GM12878 (cell line): ENCODE data around the gene AXL. TPM values are rescaled to one million over a fixed set of nuclear protein-coding genes. Genes with fewer than 3 reads are reported as not detected.
"Not testable (repeated sequence)": the region's sequence is repeated elsewhere in the genome, so short reads cannot be mapped to it uniquely, and the experiment has no call there.

Experiments used
- ATAC-seq: fragments of 200-7000 bp; cut with Tn5 transposase; 3 replicates; pipeline ENCODE4 v1.9.1; 2020; ENCODE audit warnings: mild to moderate bottlenecking, moderate library complexity
- BruUV-seq: library from RNA; stranded (reverse); fragments of 400-500 nt; replicated peaks from 2 replicates; lab custom pipeline; 2021; lab: Mats Ljungman, UMichigan
- CTCF ChIA-PET: fragments of 300-600 bp; sonication (Branson Sonifier 250); formaldehyde crosslinking; extraction: SDS; loops from one replicate; lab custom pipeline; 2021; ENCODE audit warnings: inconsistent platforms; lab: Yijun Ruan, JAX
- POLR2A ChIA-PET: fragments of 350-600 bp; formaldehyde crosslinking; extraction: SDS; loops from one replicate; lab custom pipeline; 2021; ENCODE audit warnings: inconsistent platforms; lab: Charles Lee
- RAD21 ChIA-PET: fragments of 300-600 bp; sonication (Branson Sonifier 250); formaldehyde crosslinking; loops from one replicate; lab custom pipeline; 2023; ENCODE audit warnings: antibody characterized with exemption; ENCODE audit not compliant: unreplicated experiment; lab: Charles Lee
- SMC1A ChIA-PET: fragments of 300-600 bp; sonication (Branson Sonifier 250); formaldehyde crosslinking; loops from one replicate; lab custom pipeline; 2023; ENCODE audit not compliant: unreplicated experiment, uncharacterized antibody; lab: Charles Lee
- DNase-seq: peaks from one replicate; pipeline ENCODE4 v3.0.0-alpha.2; 2011; ENCODE audit warnings: low read depth, low spot score
- FAIRE-seq: peaks from 3 replicates; lab custom pipeline; 2011; peaks lifted over from hg19 to GRCh38; lab: Jason Lieb, UNC
- H2AFZ ChIP-seq: 2 replicates; pipeline ENCODE4 v1.6.0; 2011; ENCODE audit warnings: low read depth, low read length, control low read depth; ENCODE audit not compliant: control insufficient read depth
- H3K27ac ChIP-seq: 2 replicates; pipeline ENCODE4 v1.5.1; 2011; ENCODE audit warnings: control low read depth; ENCODE audit not compliant: control insufficient read depth, insufficient read depth
- H3K27me3 ChIP-seq, 2 experiments: replicated peaks in 1 of 2; 2 replicates each; pipeline versions ENCODE4 v1.6.0 to v1.6.1; 2011; ENCODE audit warnings: low read length in 1 of 2; ENCODE audit not compliant: control insufficient read depth in 2 of 2, insufficient read depth in 2 of 2
- H3K36me3 ChIP-seq, 2 experiments: 2 replicates each; pipeline ENCODE4 v1.5.1; 2011; ENCODE audit warnings: low read length in 1 of 2; ENCODE audit not compliant: control insufficient read depth in 2 of 2, insufficient read depth in 2 of 2
- H3K4me1 ChIP-seq: 2 replicates; pipeline ENCODE4 v1.6.1; 2011; ENCODE audit warnings: mild to moderate bottlenecking, low read length, moderate library complexity, mixed read lengths; ENCODE audit not compliant: control insufficient read depth, insufficient read depth
- H3K4me2 ChIP-seq: 2 replicates; pipeline ENCODE4 v1.6.0; 2011; ENCODE audit warnings: control low read depth; ENCODE audit not compliant: control insufficient read depth, insufficient read depth
- H3K4me3 ChIP-seq: fragments of 200-600 bp; sonication (generic); 2 replicates; pipeline ENCODE4 v1.5.1; 2016
- H3K79me2 ChIP-seq: 2 replicates; pipeline ENCODE4 v1.6.0; 2011; ENCODE audit warnings: low read length; ENCODE audit not compliant: control insufficient read depth, insufficient read depth
- H3K9ac ChIP-seq: 2 replicates; pipeline ENCODE4 v1.8.0; 2011; ENCODE audit warnings: low read length, control low read depth, mixed read lengths; ENCODE audit not compliant: control insufficient read depth, insufficient read depth
- H3K9me3 ChIP-seq: replicated peaks from 3 replicates; pipeline ENCODE4 v1.5.1; 2011; ENCODE audit warnings: mild to moderate bottlenecking, low read length; ENCODE audit not compliant: control insufficient read depth, insufficient read depth
- H4K20me1 ChIP-seq: 2 replicates; pipeline ENCODE4 v1.6.0; 2011; ENCODE audit not compliant: control insufficient read depth, insufficient read depth
- POLR2AphosphoS2 ChIP-seq: IDR thresholded peaks from 2 replicates; pipeline ENCODE4 v1.6.1; 2011; ENCODE audit warnings: low read depth, mild to moderate bottlenecking, low read length, improper control_type of control experiment, moderate library complexity
- SREBF2 ChIP-seq: IDR thresholded peaks from 2 replicates; pipeline ENCODE4 v1.6.1; 2012; ENCODE audit warnings: mild to moderate bottlenecking, low read length
- WGBS: methylation state at CpG from one replicate; pipeline ENCODE4 v1.1.6; 2016; ENCODE audit warnings: low lambda C conversion rate; ENCODE audit not compliant: insufficient replicate concordance, insufficient coverage; ENCODE audit errors: missing lambda C conversion rate; 5-methylcytosine and 5-hydroxymethylcytosine counted together
- in situ Hi-C: fragments of 300-500 bp; cut with MboI; formaldehyde crosslinking; loops from 9 replicates; pipeline ENCODE4 v1.14.3; 2018; ENCODE audit warnings: mixed read lengths
- intact Hi-C: fragments of 100-400 bp; cut with micrococcal nuclease; formaldehyde crosslinking; loops from one replicate; pipeline ENCODE4 v1.14.2; 2022; ENCODE audit not compliant: unreplicated experiment
- polyA plus RNA-seq, 11 experiments: library from polyadenylated mRNA; depleted of rRNA in 4 of 11; unstranded in 6 of 11; stranded (reverse) in 5 of 11; fragments of >200 nt; fragmentation: Nextera tagmentation in 4 of 11; fragmentation: Illumina TruSeq in 1 of 11; extraction: Ambion mirVana in 4 of 11; extraction: Trizol in 1 of 11; gene quantifications; 1 replicate in 1 of 11; 2 replicates in 10 of 11; pipeline versions ENCODE4 v1.2.1 to v1.2.3, GENCODE V29; 2011 to 2016; ENCODE audit warnings: inconsistent platforms in 2 of 11, missing spikeins in 2 of 11, low read depth in 1 of 11
- total RNA-seq, 4 experiments: library from RNA; depleted of rRNA in 3 of 4; stranded (reverse); fragments of >200 nt in 3 of 4; fragmentation: Illumina TruSeq in 1 of 4; extraction: Trizol in 1 of 4; gene quantifications; 2 replicates each; pipeline versions ENCODE4 v1.2.1 to v1.2.3, GENCODE V29; 2013 to 2021
- TF ChIP-seq, protein P1 (sequence below): IDR thresholded peaks from 2 replicates; pipeline ENCODE4 v1.6.1; 2012; ENCODE audit warnings: improper control_type of control experiment, low read depth, low read length; ENCODE audit not compliant: insufficient replicate concordance
- TF ChIP-seq, protein P2 (sequence below): fragments of 450-650 bp; IDR thresholded peaks from 2 replicates; pipeline ENCODE4 v1.6.1; 2016; ENCODE audit warnings: mild to moderate bottlenecking
- TF ChIP-seq, protein P3 (sequence below): fragments of 450-650 bp; IDR thresholded peaks from 2 replicates; pipeline ENCODE4 v1.6.1; 2017; ENCODE audit warnings: mild to moderate bottlenecking, moderate library complexity

AXL gene
- total and polyA plus RNA-seq, 10 of the 15 experiments (the other 5 are each of a cell fraction or from before 2014, with no cell fraction given): under 0.01 to 0.33 (median 0.07) TPM; not detected in 4

DNA sequence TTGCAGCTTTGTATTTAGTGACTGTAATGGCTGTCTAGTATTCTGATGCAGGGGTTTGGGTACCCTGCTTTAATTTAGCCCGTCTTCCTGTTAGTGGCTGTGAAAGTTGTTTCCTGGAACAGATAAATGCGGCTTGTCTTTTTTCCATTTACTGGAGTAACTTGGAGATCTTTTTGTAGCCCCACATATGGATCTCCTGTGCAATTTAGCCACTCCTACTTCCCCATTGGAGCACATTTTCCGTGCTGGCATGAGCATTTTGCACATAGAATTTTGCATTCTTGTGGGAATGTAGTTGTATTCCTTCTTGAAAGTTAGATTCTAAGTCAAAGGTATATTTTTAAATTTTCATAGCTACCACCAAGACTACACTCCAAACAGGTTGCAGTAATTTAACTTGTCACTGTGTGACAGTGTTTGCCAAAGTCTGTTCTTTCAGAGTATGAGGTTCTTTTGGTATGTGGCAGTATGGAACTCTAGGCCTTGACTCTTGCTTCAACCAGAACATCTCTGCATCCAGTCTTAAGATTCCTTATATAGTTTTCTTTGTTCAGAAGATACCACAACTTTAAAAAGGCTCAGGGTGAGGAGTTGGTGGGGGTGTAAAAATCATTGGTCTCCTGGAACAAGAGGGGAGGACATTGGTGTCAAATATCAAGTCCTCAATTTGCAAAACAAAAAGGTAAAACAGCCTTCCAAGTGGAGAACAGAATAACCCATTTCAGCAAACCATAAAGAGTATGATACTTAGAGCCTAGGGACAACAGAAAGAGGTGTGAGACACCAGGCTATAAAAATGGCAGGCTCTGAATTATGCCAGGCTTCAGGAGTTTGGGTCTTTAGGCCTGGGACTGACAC, 69.9 kb downstream of the AXL start (continued):
- TF ChIP-seq, protein P1, sequence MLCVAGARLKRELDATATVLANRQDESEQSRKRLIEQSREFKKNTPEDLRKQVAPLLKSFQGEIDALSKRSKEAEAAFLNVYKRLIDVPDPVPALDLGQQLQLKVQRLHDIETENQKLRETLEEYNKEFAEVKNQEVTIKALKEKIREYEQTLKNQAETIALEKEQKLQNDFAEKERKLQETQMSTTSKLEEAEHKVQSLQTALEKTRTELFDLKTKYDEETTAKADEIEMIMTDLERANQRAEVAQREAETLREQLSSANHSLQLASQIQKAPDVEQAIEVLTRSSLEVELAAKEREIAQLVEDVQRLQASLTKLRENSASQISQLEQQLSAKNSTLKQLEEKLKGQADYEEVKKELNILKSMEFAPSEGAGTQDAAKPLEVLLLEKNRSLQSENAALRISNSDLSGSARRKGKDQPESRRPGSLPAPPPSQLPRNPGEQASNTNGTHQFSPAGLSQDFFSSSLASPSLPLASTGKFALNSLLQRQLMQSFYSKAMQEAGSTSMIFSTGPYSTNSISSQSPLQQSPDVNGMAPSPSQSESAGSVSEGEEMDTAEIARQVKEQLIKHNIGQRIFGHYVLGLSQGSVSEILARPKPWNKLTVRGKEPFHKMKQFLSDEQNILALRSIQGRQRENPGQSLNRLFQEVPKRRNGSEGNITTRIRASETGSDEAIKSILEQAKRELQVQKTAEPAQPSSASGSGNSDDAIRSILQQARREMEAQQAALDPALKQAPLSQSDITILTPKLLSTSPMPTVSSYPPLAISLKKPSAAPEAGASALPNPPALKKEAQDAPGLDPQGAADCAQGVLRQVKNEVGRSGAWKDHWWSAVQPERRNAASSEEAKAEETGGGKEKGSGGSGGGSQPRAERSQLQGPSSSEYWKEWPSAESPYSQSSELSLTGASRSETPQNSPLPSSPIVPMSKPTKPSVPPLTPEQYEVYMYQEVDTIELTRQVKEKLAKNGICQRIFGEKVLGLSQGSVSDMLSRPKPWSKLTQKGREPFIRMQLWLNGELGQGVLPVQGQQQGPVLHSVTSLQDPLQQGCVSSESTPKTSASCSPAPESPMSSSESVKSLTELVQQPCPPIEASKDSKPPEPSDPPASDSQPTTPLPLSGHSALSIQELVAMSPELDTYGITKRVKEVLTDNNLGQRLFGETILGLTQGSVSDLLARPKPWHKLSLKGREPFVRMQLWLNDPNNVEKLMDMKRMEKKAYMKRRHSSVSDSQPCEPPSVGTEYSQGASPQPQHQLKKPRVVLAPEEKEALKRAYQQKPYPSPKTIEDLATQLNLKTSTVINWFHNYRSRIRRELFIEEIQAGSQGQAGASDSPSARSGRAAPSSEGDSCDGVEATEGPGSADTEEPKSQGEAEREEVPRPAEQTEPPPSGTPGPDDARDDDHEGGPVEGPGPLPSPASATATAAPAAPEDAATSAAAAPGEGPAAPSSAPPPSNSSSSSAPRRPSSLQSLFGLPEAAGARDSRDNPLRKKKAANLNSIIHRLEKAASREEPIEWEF: no peak
- TF ChIP-seq POLR2AphosphoS2 (no peak), SREBF2 (no peak)
- TF ChIP-seq, protein P2, sequence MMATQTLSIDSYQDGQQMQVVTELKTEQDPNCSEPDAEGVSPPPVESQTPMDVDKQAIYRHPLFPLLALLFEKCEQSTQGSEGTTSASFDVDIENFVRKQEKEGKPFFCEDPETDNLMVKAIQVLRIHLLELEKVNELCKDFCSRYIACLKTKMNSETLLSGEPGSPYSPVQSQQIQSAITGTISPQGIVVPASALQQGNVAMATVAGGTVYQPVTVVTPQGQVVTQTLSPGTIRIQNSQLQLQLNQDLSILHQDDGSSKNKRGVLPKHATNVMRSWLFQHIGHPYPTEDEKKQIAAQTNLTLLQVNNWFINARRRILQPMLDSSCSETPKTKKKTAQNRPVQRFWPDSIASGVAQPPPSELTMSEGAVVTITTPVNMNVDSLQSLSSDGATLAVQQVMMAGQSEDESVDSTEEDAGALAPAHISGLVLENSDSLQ: no peak
- TF ChIP-seq, protein P3, sequence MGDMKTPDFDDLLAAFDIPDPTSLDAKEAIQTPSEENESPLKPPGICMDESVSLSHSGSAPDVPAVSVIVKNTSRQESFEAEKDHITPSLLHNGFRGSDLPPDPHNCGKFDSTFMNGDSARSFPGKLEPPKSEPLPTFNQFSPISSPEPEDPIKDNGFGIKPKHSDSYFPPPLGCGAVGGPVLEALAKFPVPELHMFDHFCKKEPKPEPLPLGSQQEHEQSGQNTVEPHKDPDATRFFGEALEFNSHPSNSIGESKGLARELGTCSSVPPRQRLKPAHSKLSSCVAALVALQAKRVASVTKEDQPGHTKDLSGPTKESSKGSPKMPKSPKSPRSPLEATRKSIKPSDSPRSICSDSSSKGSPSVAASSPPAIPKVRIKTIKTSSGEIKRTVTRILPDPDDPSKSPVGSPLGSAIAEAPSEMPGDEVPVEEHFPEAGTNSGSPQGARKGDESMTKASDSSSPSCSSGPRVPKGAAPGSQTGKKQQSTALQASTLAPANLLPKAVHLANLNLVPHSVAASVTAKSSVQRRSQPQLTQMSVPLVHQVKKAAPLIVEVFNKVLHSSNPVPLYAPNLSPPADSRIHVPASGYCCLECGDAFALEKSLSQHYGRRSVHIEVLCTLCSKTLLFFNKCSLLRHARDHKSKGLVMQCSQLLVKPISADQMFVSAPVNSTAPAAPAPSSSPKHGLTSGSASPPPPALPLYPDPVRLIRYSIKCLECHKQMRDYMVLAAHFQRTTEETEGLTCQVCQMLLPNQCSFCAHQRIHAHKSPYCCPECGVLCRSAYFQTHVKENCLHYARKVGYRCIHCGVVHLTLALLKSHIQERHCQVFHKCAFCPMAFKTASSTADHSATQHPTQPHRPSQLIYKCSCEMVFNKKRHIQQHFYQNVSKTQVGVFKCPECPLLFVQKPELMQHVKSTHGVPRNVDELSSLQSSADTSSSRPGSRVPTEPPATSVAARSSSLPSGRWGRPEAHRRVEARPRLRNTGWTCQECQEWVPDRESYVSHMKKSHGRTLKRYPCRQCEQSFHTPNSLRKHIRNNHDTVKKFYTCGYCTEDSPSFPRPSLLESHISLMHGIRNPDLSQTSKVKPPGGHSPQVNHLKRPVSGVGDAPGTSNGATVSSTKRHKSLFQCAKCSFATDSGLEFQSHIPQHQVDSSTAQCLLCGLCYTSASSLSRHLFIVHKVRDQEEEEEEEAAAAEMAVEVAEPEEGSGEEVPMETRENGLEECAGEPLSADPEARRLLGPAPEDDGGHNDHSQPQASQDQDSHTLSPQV: no peak

DNA sequence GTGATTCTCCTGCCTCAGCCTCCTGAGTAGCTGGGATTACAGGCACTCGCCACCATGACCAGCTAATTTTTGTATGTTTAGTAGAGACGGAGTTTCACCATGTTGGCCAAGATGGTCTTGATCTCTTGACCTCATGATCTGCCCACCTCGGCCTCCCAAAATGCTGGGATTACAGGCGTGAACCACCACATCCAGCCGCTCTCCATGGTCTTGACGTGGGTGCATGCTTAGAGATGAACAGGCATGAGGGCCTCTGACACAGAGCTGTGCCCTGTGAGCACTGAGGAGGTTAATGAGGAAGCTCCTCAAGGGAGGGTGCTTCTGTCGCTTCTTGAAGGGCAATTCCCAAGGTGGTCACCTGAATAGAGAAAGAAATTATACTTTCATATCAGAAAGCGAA, 70.8 kb downstream of the AXL start:
- H3K4me1 ChIP-seq, POLR2A ChIA-PET, in situ Hi-C loops, H3K4me3 ChIP-seq, H3K4me2 ChIP-seq, H2AFZ ChIP-seq, RAD21 ChIA-PET, H3K27me3 ChIP-seq, BruUV-seq, ATAC-seq, H3K9ac ChIP-seq, H3K9me3 ChIP-seq, H3K27ac ChIP-seq, DNase-seq, H3K79me2 ChIP-seq, H4K20me1 ChIP-seq, intact Hi-C loops, FAIRE-seq: not testable (repeated sequence)
- H3K36me3 ChIP-seq: peaks cover 36 to 64% of the 10 kb centered on the region in 2 experiments
- 97% methylated on average over 8 of the region's 8 CpGs for WGBS
- ChIA-PET CTCF (interaction anchor here (0.9 kb wide), 1 partner anchor 9 kb away, joined by 3 read pairs; no protein-coding TSS in a partner anchor), SMC1A (interaction anchor here (1.5 kb wide), 1 partner anchor 13 kb away, joined by 5 read pairs; no protein-coding TSS in a partner anchor)
